HEK293T (cell line): ENCODE results near the gene TTC38.
A peak's percentile ranks its signal among the peaks of the same experiment; 100 is the strongest.

Source experiments
- CTCF ChIA-PET: fragments of 350-600 bp; formaldehyde crosslinking; extraction: SDS; loops from one replicate; lab custom pipeline; 2021; ENCODE audit warnings: antibody characterized with exemption, inconsistent platforms; lab: Yijun Ruan, JAX
- POLR2A ChIA-PET: fragments of 350-600 bp; formaldehyde crosslinking; extraction: SDS; loops from one replicate; lab custom pipeline; 2020; ENCODE audit warnings: antibody characterized with exemption, inconsistent platforms; lab: Yijun Ruan, JAX
- DNase-seq: peaks from one replicate; pipeline ENCODE4 v3.0.0; 2012; ENCODE audit warnings: mixed read lengths; ENCODE audit errors: extremely low spot score
- ARNT ChIP-seq: fragments of 450-650 bp; IDR thresholded peaks from 2 replicates; pipeline ENCODE4 v1.6.1; 2017; ENCODE audit warnings: mild to moderate bottlenecking
- BHLHE40 ChIP-seq: fragments of 450-650 bp; IDR thresholded peaks from 2 replicates; pipeline ENCODE4 v1.6.1; 2016; ENCODE audit warnings: mild to moderate bottlenecking, moderate library complexity, borderline replicate concordance
- CTBP1 ChIP-seq: fragments of 450-650 bp; IDR thresholded peaks from 2 replicates; pipeline ENCODE4 v1.6.1; 2016; ENCODE audit warnings: borderline replicate concordance
- ELF4 ChIP-seq: fragments of 450-650 bp; IDR thresholded peaks from 2 replicates; pipeline ENCODE4 v1.6.1; 2017; ENCODE audit warnings: antibody characterized with exemption
- FOXA1 ChIP-seq: fragments of 450-650 bp; IDR thresholded peaks from 2 replicates; pipeline ENCODE4 v1.6.1; 2016; ENCODE audit warnings: mild to moderate bottlenecking
- FOXK2 ChIP-seq: fragments of 450-650 bp; IDR thresholded peaks from 2 replicates; pipeline ENCODE4 v1.6.1; 2016; ENCODE audit warnings: mild to moderate bottlenecking
- FOXM1 ChIP-seq: fragments of 450-650 bp; IDR thresholded peaks from 2 replicates; pipeline ENCODE4 v1.6.1; 2017; ENCODE audit warnings: mild to moderate bottlenecking, borderline replicate concordance
- HDGF ChIP-seq: fragments of 450-650 bp; IDR thresholded peaks from 2 replicates; pipeline ENCODE4 v1.6.1; 2017; ENCODE audit warnings: antibody characterized with exemption, borderline replicate concordance
- L3MBTL2 ChIP-seq: fragments of 450-650 bp; conservative IDR thresholded peaks from 2 replicates; pipeline ENCODE4 v1.6.1; 2016; ENCODE audit warnings: mild to moderate bottlenecking
- LEF1 ChIP-seq: fragments of 450-650 bp; IDR thresholded peaks from 2 replicates; pipeline ENCODE4 v1.6.1; 2017; ENCODE audit warnings: mild to moderate bottlenecking, borderline replicate concordance
- NFRKB ChIP-seq: fragments of 450-650 bp; IDR thresholded peaks from 2 replicates; pipeline ENCODE4 v1.6.1; 2016; ENCODE audit warnings: mild to moderate bottlenecking, moderate library complexity
- PKNOX1 ChIP-seq: fragments of 450-650 bp; IDR thresholded peaks from 2 replicates; pipeline ENCODE4 v1.6.1; 2016
- SP1 ChIP-seq: fragments of 450-650 bp; IDR thresholded peaks from 2 replicates; pipeline ENCODE4 v1.6.1; 2017
- SUZ12 ChIP-seq: fragments of 450-650 bp; IDR thresholded peaks from 2 replicates; pipeline ENCODE4 v1.6.1; 2016; ENCODE audit warnings: mild to moderate bottlenecking
- TARDBP ChIP-seq: fragments of 450-650 bp; IDR thresholded peaks from 2 replicates; pipeline ENCODE4 v1.6.1; 2016
- ZNF384 ChIP-seq: fragments of 450-650 bp; IDR thresholded peaks from 2 replicates; pipeline ENCODE4 v1.6.1; 2016

The TTC38 gene

GRCh38 chr22:46336119-46337078 is 68.6 kb downstream of the TTC38 start:
- no peak for DNase-seq
- ChIA-PET POLR2A (interaction anchor here (0.5 to 2.1 kb wide), 17 partner anchors 8 to 309 kb away, joined by 3 to 6 read pairs (median 3); partner anchors contain the start of genes CDPF1 and GTSE1), CTCF (interaction anchor here (0.7 kb wide), 1 partner anchor 220 kb away, joined by 3 read pairs; no protein-coding TSS in a partner anchor)
- TF ChIP-seq BHLHE40 (no peak), FOXM1 (no peak), ARNT (0 out of 2 replicates have a peak, but pooled peaks have one; percentile 56)

GRCh38 chr22:46337870-46338269 is 70.1 kb downstream of the TTC38 start:
- ChIA-PET POLR2A (no interaction called here), CTCF (no interaction called here)
- TF ChIP-seq HDGF (no peak), ZNF384 (no peak), LEF1 (no peak), PKNOX1 (no peak), ELF4 (no peak), FOXM1 (no peak), NFRKB (no peak), TARDBP (no peak), SUZ12 (no peak), BHLHE40 (no peak), CTBP1 (no peak), FOXK2 (no peak), L3MBTL2 (no peak), SP1 (no peak)
- no peak for DNase-seq

GRCh38 chr22:46338636-46339035 is 70.8 kb downstream of the TTC38 start:
- DNase-seq = no peak
- POLR2A ChIA-PET = no interaction called here
- CTCF ChIA-PET = no interaction called here
- no peak for TF ChIP-seq ELF4
- no peak for TF ChIP-seq ARNT
- no peak for TF ChIP-seq SP1
- TF ChIP-seq LEF1 = no peak
- no peak for TF ChIP-seq CTBP1
- TF ChIP-seq TARDBP = no peak
- TF ChIP-seq FOXA1 = no peak
- no peak for TF ChIP-seq ZNF384
- TF ChIP-seq HDGF = no peak
- no peak for TF ChIP-seq FOXK2
- no peak for TF ChIP-seq PKNOX1
- no peak for TF ChIP-seq NFRKB
- no peak for TF ChIP-seq L3MBTL2
- no peak for TF ChIP-seq BHLHE40
- TF ChIP-seq SUZ12 = no peak
- TF ChIP-seq FOXM1 = no peak

- POLR2A ChIA-PET = interaction anchor here (0.9 to 1.1 kb wide), 2 partner anchors 17 to 19 kb away, joined by 3 to 4 read pairs; no protein-coding TSS in a partner anchor
- DNase-seq = no peak
- CTCF ChIA-PET = no interaction called here
- no peak for TF ChIP-seq PKNOX1
- no peak for TF ChIP-seq LEF1
- no peak for TF ChIP-seq ZNF384
- TF ChIP-seq BHLHE40 = no peak
- no peak for TF ChIP-seq ARNT
- TF ChIP-seq FOXK2 = no peak
- TF ChIP-seq ELF4 = no peak
- no peak for TF ChIP-seq SUZ12
- no peak for TF ChIP-seq HDGF
- TF ChIP-seq FOXA1 = no peak
- no peak for TF ChIP-seq L3MBTL2
- TF ChIP-seq NFRKB = no peak
- TF ChIP-seq TARDBP = no peak
- TF ChIP-seq CTBP1 = no peak
- no peak for TF ChIP-seq SP1
- no peak for TF ChIP-seq FOXM1
These were observed 72.1 kb downstream of the TTC38 start for GRCh38 chr22:46339956-46340355.

GRCh38 chr22:46340676-46341075 is 72.9 kb downstream of the TTC38 start:
- ChIA-PET CTCF (interaction anchor here (0.7 kb wide), 1 partner anchor 210 kb away, joined by 3 read pairs; no protein-coding TSS in a partner anchor), POLR2A (interaction anchor here (0.9 to 1.1 kb wide), 2 partner anchors 16 to 18 kb away, joined by 3 to 4 read pairs; no protein-coding TSS in a partner anchor)
- no peak for TF ChIP-seq ARNT
- no peak for TF ChIP-seq HDGF
- TF ChIP-seq NFRKB = no peak
- DNase-seq = no peak
